GM12892 (cell line): ENCODE data around the gene SLC9A1.

Experiments
- POLR2A ChIP-seq: IDR thresholded peaks from 2 replicates; pipeline ENCODE4 v1.6.1; 2011; ENCODE audit warnings: low read depth, low read length, control low read depth
- POLR2AphosphoS5 ChIP-seq: IDR thresholded peaks from 2 replicates; pipeline ENCODE4 v1.6.1; 2011; ENCODE audit warnings: low read depth, low read length, control low read depth
- TAF1 ChIP-seq: IDR thresholded peaks from 2 replicates; pipeline ENCODE4 v1.6.1; 2011; ENCODE audit warnings: low read depth, mild to moderate bottlenecking, control low read depth, low read length, borderline replicate concordance

DNA sequence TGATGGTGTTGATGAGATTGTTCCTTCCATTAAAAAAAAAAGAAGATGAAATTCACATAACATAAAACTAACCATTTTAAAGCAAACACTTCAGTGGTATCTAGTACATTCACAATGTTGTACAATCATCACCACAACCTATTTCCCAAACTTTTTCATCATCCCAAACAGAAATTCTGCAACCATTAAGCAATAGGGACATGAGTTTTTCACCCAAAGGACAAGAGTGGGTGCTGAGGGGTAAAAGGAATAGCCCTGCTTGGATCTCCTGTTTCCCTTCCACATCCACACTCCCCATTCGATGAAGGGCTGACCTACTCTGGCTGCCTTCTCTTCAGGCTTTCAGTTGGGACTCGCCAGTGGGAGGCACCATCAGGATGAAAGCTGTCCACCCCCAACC lies 59.3 kb downstream of the SLC9A1 start:
- TF ChIP-seq POLR2A (no peak), POLR2AphosphoS5 (no peak), TAF1 (no peak)
